ENCODE results near the gene HNRNPUL1. TPM values are rescaled to one million over a fixed set of nuclear protein-coding genes. Genes with fewer than 3 reads are reported as not detected.
"Not testable (repeated sequence)": the region's sequence is repeated elsewhere in the genome, so short reads cannot be mapped to it uniquely, and the experiment has no call there.

HNRNPUL1 gene
- total RNA-seq, 2 donors from 2014 or later: 324 to 357 TPM

- ATAC-seq (replicated peaks): no peak
- no peaks in the 10 kb centered on the region for H3K27me3 Mint-ChIP-seq
- H3K36me3 Mint-ChIP-seq (ENCODE audit: low read depth): peaks cover 100% of the 10 kb centered on the region
- no peaks in the 10 kb centered on the region for H3K4me1 Mint-ChIP-seq
- H3K4me3 Mint-ChIP-seq: no peak overlapping the region
- no peaks in the 10 kb centered on the region for H3K9me3 Mint-ChIP-seq
- no peak overlapping the region for H3K27ac Mint-ChIP-seq
Measured at GRCh38 chr19:41288673-41289530, 24.7 kb downstream of the HNRNPUL1 start.

DNA sequence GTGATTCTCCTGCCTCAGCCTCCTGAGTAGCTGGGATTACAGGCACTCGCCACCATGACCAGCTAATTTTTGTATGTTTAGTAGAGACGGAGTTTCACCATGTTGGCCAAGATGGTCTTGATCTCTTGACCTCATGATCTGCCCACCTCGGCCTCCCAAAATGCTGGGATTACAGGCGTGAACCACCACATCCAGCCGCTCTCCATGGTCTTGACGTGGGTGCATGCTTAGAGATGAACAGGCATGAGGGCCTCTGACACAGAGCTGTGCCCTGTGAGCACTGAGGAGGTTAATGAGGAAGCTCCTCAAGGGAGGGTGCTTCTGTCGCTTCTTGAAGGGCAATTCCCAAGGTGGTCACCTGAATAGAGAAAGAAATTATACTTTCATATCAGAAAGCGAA lies 25.6 kb downstream of the HNRNPUL1 start:
- not testable (repeated sequence) for H3K4me3 Mint-ChIP-seq; H3K27ac Mint-ChIP-seq; ATAC-seq (replicated peaks); H3K9me3 Mint-ChIP-seq; H3K4me1 Mint-ChIP-seq; H3K27me3 Mint-ChIP-seq
- peaks cover 100% of the 10 kb centered on the region for H3K36me3 Mint-ChIP-seq (ENCODE audit: low read depth)

GRCh38 chr19:41294393-41294792 lies 30.2 kb downstream of the HNRNPUL1 start:
- no peak for ATAC-seq (replicated peaks)
- Mint-ChIP-seq H3K36me3 (ENCODE audit: low read depth) (peaks cover 100% of the 10 kb centered on the region), H3K27ac (peak overlapping the region; percentile 40), H3K4me1 (peaks cover 41% of the 10 kb centered on the region), H3K9me3 (no peaks in the 10 kb centered on the region), H3K27me3 (no peaks in the 10 kb centered on the region), H3K4me3 (peak overlapping the region; percentile 65)

DNA sequence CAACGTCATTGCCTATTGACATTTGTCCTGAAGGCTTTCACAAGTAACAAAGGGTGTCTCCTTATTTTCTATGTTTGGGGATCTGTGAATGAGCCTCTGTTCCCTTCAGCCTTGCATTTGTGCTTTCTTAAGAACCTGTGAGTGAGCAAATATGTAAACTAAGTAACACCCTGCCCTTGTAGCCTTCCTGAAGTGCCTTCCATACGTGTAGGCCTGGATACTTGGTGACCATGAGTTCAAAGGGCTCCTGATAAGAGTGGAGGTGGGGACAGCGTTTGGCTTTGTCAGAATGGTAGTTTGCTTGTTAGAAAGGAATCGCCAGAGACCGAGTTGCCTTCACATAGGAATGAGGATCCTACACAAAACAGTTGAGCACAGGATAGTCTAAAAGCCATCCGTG lies 31.3 kb downstream of the HNRNPUL1 start:
- H3K4me1 Mint-ChIP-seq: peaks cover 52% of the 10 kb centered on the region
- ATAC-seq (replicated peaks): no peak
- H3K4me3 Mint-ChIP-seq: peak overlapping the region; percentile 65

GRCh38 chr19:41296433-41296871 lies 32.3 kb downstream of the HNRNPUL1 start:
- peaks cover 60% of the 10 kb centered on the region for H3K4me1 Mint-ChIP-seq

More for the DNA sequence above, 31.3 kb downstream of the HNRNPUL1 start:
- Mint-ChIP-seq H3K36me3 (ENCODE audit: low read depth) (peaks cover 100% of the 10 kb centered on the region), H3K27me3 (no peaks in the 10 kb centered on the region), H3K9me3 (no peaks in the 10 kb centered on the region), H3K27ac (peak overlapping the region; percentile 97)

DNA sequence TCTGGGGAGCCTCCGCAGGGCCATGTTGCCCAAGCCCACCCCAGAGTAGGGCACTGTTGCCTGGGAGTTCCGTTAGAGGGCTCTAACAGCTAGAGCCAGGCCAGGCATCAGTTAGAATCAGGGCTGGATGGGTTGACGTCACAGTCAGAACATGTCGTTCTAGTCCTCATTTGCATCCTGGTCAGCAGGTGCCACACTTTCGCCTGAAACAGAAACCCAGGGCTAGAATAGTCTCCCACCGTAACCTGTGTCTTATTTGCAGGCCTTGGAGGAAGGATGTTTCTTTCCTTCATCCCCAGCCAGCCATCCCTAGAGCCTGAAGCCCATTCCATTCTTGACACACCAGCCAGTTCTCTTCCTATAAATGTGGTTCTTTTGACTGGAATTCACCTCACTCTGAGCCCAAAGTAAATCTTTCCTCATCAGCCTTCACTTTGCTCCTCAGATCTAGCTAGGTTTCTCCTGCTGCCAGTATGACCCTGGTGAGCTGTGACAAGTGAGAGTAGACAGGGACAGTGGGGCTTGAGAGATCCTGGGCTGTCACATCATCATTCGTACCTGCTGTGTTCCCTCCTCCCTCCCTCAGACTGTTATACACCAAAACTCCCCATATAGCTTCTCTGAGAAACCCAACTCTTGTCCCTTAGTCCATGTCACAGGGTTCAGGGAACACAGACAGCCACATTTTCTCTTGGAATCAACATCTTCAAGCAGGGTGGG lies 33.6 kb downstream of the HNRNPUL1 start:
- Mint-ChIP-seq H3K4me1 (peaks cover 70% of the 10 kb centered on the region), H3K36me3 (ENCODE audit: low read depth) (peaks cover 100% of the 10 kb centered on the region), H3K27ac (peak overlapping the region; percentile 97), H3K27me3 (no peaks in the 10 kb centered on the region), H3K4me3 (peak overlapping the region; percentile 65), H3K9me3 (no peaks in the 10 kb centered on the region)
- ATAC-seq (replicated peaks): peak; percentile 55

More at GRCh38 chr19:41296433-41296871, 32.3 kb downstream of the HNRNPUL1 start:
- peak overlapping the region; percentile 97 for H3K27ac Mint-ChIP-seq
- H3K9me3 Mint-ChIP-seq: no peaks in the 10 kb centered on the region
- H3K36me3 Mint-ChIP-seq (ENCODE audit: low read depth): peaks cover 100% of the 10 kb centered on the region
- peak overlapping the region; percentile 65 for H3K4me3 Mint-ChIP-seq
- ATAC-seq (replicated peaks): peak; percentile 66
- H3K27me3 Mint-ChIP-seq: no peaks in the 10 kb centered on the region

DNA sequence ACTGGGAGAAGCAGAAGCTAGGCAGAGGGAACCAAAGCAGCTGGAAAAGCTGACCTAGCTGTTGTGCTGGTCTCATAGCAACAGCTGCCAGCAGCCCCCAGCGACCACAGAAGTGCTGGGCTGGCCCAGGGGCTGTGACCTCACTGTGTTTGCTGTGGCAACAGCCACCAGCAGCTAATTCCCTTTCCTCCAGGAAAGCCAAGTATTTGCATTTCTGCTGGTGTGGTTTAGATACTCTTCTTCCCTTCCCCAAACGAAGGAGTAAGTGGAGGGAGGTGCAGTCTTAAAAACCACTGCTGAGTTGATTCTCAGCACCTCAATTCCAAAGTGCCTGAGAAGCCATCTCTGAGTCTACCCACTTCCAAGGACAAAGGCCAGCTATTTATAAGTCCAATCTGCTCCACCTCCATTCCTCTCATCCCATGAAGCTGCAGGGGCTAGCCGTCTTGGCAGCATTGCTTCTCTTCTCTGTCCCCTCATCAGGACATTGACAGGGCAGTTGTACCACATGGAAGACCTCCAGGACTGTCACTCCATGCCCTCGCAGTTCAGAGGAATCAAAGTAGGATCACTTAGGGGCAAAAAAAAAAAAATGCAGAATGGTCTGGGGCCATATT lies 34.3 kb downstream of the HNRNPUL1 start:
- Mint-ChIP-seq H3K27me3 (no peaks in the 10 kb centered on the region), H3K27ac (peak overlapping the region; percentile 97), H3K4me1 (peaks cover 70% of the 10 kb centered on the region), H3K4me3 (peak overlapping the region; percentile 65), H3K9me3 (no peaks in the 10 kb centered on the region), H3K36me3 (ENCODE audit: low read depth) (peaks cover 100% of the 10 kb centered on the region)
- peak; percentile 1 for ATAC-seq (replicated peaks)

- ATAC-seq (replicated peaks): no peak
- Mint-ChIP-seq H3K9me3 (no peaks in the 10 kb centered on the region), H3K4me1 (peaks cover 73% of the 10 kb centered on the region), H3K27ac (peak overlapping the region; percentile 97), H3K27me3 (no peaks in the 10 kb centered on the region), H3K36me3 (ENCODE audit: low read depth) (peaks cover 100% of the 10 kb centered on the region), H3K4me3 (peak overlapping the region; percentile 65)
Measured at GRCh38 chr19:41299046-41299754, 35.0 kb downstream of the HNRNPUL1 start.

- Mint-ChIP-seq H3K36me3 (ENCODE audit: low read depth) (peaks cover 100% of the 10 kb centered on the region), H3K4me1 (peaks cover 72% of the 10 kb centered on the region), H3K4me3 (peak overlapping the region; percentile 65), H3K9me3 (no peaks in the 10 kb centered on the region), H3K27ac (peak overlapping the region; percentile 97), H3K27me3 (no peaks in the 10 kb centered on the region)
- no peak for ATAC-seq (replicated peaks)
Measured at GRCh38 chr19:41299755-41300089, 35.5 kb downstream of the HNRNPUL1 start.

GRCh38 chr19:41300555-41300954 lies 36.4 kb downstream of the HNRNPUL1 start:
- H3K27me3 Mint-ChIP-seq: no peaks in the 10 kb centered on the region
- peak overlapping the region; percentile 97 for H3K27ac Mint-ChIP-seq
- no peaks in the 10 kb centered on the region for H3K9me3 Mint-ChIP-seq
- peaks cover 71% of the 10 kb centered on the region for H3K4me1 Mint-ChIP-seq
- peaks cover 100% of the 10 kb centered on the region for H3K36me3 Mint-ChIP-seq (ENCODE audit: low read depth)
- H3K4me3 Mint-ChIP-seq: peak overlapping the region; percentile 26
- no peak for ATAC-seq (replicated peaks)

- peaks cover 62% of the 10 kb centered on the region for H3K4me1 Mint-ChIP-seq
- no peaks in the 10 kb centered on the region for H3K9me3 Mint-ChIP-seq
- peak; percentile 86 for ATAC-seq (replicated peaks)
- H3K36me3 Mint-ChIP-seq (ENCODE audit: low read depth): peaks cover 100% of the 10 kb centered on the region
- no peaks in the 10 kb centered on the region for H3K27me3 Mint-ChIP-seq
- H3K27ac Mint-ChIP-seq: peak overlapping the region; percentile 97
- peak overlapping the region; percentile 66 for H3K4me3 Mint-ChIP-seq
Measured at GRCh38 chr19:41302624-41303351, 38.6 kb downstream of the HNRNPUL1 start.

GRCh38 chr19:41303954-41304353 lies 39.8 kb downstream of the HNRNPUL1 start:
- H3K36me3 Mint-ChIP-seq (ENCODE audit: low read depth): peaks cover 100% of the 10 kb centered on the region
- peak overlapping the region; percentile 74 for H3K27ac Mint-ChIP-seq
- H3K27me3 Mint-ChIP-seq: no peaks in the 10 kb centered on the region
- peaks cover 66% of the 10 kb centered on the region for H3K4me1 Mint-ChIP-seq
- H3K4me3 Mint-ChIP-seq: peak overlapping the region; percentile 66
- no peak for ATAC-seq (replicated peaks)
- H3K9me3 Mint-ChIP-seq: no peaks in the 10 kb centered on the region

DNA sequence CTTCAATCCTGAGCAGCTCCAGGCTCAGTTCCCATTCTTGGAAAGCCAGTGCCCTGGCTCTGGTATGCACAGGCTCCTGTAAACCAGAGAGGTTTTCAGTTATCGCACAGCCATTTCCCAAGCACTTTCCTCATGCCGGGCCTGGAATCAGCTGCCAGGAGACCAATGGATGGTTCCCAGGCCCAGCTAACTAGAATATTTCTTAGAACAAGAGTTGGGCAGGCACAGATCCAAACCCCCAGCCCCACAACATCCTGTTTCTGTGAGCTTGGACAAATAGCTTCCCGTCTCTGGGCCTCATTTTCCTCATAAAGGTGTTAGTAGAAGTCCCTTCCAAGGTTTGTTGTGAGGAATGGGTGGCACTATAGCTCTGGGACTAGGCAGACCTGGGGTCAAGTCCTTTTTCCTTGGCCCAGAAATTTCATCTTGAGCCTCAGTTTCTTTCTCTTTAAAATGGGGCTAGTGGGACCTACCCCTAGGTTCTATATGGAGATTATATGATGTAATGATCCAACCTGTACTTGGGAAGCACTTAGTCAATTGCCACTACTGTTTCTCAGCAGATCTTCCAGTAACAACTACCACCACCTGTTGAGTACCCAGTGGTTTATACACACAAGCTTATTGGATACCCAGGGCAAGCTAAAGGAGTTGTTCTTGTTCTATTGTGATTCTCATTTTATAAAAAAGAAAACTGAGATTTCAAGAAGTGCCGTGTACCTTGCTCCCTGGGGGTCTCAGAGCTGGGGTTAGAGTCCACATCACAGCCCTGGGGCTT lies 40.7 kb downstream of the HNRNPUL1 start:
- peak overlapping the region; percentile 74 for H3K27ac Mint-ChIP-seq
- peak overlapping the region; percentile 66 for H3K4me3 Mint-ChIP-seq
- no peaks in the 10 kb centered on the region for H3K9me3 Mint-ChIP-seq
- peaks cover 100% of the 10 kb centered on the region for H3K36me3 Mint-ChIP-seq (ENCODE audit: low read depth)
- no peaks in the 10 kb centered on the region for H3K27me3 Mint-ChIP-seq
- ATAC-seq (replicated peaks): no peak
- peaks cover 63% of the 10 kb centered on the region for H3K4me1 Mint-ChIP-seq

All from activated T-helper 17 cell treated with anti-CD3 and anti-CD28 coated beads, Interleukin-2, amount 50 U/mL, for 72 hours (primary cell).